Retina (tissue), 1 donor: Measurements from ENCODE around the gene ASRGL1.

ENCODE experiments used
- DNase-seq: peaks from one replicate; pipeline ENCODE4 v3.0.0-alpha.2; 2016

ASRGL1 gene

DNA sequence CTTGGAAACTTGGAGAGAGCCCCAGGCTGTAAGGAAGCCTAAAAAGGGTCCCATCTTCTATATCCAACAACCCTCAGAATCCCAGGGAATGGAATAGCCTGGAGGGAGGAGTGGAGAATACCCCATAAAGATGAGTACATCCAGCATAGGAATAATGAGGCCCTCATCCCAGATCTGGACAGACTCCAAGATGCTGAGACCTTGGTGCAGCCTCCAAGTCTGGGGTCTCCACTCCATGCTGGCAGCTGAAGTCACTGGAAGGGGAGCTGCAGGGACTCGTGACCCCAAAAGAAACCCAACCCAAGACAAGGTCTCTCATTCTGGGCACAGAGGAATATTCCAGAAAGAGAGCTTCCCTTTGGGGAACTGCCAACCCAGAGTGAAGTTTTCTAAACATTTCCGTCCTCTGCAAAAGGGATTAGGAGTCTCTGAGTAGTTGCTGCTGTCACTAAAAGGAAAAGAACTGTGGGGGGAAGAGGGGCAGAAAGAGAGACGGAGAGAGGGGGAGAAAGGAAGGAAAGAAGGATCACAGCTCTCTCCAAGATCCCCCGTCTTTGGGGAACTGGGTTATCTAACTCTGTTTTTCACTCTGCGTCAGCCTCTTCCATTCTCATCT, 82.2 kb downstream of the ASRGL1 start:
- no peak for DNase-seq

DNA sequence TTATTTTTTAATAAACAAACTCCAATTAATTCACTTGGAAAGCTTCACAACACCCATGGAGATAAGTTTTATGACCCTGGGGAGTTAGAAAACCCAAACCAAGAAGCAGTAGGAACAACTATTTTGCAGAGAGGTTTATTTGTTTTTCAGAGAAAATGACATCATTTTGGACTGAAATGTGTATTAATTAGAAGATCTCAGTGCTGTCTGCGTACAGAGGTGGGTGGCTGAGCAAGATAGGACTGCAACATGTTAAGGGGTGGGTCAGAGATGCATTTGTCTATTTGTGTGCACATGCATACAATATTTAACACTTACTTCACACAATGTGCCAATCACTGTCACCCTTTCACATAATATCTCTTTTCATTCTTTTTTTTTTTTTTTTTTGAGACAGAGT, 82.7 kb downstream of the ASRGL1 start:
- no peak for DNase-seq

DNA sequence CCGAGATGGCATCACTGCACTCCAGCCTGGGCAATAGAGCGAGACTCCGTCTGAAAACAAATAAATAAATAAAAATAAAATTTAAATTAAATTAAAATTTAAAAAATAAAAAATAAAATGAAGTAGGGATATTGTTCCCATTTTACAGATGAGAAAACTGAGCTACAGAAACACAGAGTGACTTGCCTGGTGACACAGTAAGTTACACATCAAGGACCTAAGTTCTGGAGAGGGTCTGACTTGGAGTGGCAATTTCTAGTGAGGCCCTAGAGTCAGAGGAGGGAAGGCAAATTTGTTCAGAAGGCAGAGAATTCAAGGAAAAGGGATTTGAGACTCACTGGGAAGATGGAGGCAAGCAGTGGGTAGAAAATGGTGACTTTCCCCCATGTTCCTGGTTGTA, 83.6 kb downstream of the ASRGL1 start:
- no peak for DNase-seq

DNA sequence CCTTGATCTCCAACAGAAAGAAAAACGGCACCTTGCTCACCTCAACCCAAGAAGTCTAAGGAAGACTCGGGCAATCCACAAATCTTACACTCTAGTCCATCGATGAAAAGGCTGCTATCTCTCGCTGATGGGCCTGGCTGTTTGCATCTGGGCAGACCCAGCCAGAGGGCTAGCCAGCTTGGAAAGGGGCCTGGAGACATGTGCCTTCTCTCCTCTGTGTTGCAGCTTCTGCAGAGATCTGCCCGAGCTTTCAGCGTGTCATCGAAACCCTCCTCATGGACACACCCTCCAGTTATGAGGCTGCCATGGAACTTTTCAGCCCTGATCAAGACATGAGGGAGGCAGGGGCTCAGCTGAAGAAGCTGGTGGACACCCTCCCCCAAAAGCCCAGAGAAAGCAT, 84.7 kb downstream of the ASRGL1 start:
- DNase-seq = no peak

DNA sequence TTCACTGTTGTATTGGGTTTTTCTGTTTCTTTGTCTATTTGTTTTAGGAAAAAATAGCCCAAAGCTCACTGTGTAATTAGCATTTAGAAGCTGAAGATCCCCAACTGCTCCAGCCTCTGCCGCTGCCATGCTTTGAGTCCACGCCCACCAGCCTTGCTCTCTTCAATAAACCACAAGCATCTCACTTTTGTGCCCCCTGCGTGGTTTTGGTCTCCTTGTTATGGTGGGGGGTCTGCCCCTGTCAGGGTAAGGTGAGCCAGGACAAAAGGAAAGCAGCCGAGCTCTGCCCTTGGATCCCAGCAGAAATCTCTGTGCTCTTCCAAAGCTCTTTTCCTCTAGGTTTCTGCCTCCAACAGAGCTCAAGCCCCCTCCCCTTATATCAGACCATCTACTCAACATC, 85.8 kb downstream of the ASRGL1 start:
- DNase-seq = no peak

DNA sequence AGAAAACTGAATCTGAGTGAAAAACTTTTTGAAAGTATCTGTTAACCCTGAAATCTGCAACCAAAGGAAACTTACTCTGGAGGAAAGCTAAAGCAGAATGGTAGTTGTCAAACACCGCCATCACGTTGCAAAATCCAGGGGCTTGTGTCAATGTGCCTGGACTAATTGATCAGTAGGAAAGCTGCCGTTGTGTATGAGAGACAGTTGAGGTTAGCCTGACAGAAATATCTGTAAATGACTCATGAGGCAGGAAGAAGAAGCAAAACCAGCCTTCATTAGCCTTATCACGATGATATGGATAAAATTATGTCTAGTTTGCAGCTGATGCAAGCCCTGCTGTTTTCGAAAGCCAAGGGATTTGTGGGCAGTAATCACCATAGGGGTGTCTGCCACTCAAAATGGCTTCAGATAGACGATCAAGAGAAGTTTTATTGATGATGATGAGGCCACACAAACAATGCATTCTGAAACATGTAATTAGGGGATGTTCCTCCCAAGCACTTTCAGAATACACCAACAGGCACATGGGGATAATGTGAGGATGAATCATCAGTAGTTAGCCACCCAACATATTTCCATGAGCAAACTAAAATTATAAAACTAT, 90.5 kb downstream of the ASRGL1 start:
- no peak for DNase-seq

DNA sequence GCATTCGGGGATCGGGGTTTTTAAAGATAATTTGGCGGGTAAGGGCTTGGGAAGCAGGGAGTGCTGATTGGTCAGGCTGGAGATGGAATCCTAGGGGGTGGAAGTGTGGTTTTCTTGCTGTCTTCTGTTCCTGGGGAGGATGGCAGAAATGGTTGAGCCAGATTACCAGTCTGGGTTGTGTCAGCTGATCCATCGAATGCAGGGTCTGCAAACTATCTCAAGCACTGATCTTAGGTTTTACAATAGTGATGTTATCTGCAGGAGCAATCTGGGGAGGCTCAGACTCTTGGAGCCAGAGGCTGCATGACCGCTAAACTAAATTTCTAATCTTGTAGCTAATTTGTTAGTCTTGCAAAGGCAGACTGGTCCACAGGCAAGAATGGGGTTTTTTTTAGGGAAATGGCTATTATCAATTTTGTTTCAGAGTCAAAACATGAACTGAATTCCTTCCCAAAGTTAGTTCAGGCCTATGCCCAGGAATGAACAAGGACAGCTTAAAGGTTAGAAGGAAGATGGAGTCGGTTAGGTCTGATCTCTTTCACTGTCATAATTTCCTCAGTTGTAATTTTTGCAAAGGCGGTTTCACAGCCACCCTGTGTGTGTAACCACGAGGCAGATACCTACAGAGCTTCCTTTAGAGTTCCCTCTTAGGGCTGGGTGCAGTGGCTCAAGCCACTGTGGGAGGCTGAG, 91.8 kb downstream of the ASRGL1 start:
- DNase-seq = no peak

DNA sequence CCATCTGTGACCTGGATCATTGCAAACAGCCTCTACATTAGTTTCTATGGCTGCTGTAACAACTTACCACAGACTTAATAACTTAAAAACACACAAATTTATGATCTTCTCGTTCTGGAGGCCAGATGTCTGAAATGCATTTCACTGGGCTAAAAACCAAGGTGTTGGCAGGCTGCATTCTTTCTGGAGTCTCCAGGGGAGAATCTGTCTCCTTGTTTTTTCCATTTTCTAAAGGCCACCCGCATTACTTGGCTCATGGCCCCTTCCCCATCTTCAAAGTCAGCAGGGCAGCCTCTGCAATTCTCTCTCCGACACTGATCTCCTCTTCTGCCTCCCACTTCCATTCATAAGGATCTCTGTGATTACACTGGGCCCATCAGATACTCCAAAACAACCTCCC, 93.2 kb downstream of the ASRGL1 start:
- no peak for DNase-seq

DNA sequence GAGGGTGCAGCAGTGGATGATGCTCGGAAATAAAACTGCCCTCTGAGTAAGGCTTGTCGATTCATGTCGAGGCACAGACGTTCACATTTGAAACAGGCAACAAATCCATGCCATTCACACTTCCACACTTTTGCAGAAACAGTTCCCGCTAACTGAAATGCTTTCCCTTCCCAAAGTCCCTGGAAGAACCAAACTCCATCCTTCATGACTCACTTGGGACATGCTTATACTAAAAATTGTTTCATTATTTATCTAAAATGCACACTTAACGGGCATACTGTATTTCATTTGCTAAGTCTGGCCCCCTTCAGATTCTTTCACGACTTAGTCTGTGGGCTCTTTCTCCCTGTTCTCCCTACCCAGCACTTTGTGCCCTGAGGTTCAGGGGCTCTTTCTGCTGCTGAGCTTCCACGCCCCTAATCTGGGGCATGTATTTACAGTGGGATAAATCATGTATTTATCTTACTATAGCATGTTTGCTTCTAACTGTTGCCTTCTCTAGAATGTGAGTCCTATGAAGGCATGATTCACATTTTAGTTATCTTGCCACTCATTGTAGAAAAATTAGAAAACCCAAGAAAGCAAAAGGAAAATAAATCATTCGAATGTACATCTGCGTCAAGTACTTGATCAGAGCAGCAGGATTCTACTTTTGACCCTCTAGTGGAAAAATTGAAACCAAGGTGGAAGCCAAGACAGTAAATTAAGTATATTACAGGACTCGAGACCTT, 94.1 kb downstream of the ASRGL1 start:
- DNase-seq = no peak

DNA sequence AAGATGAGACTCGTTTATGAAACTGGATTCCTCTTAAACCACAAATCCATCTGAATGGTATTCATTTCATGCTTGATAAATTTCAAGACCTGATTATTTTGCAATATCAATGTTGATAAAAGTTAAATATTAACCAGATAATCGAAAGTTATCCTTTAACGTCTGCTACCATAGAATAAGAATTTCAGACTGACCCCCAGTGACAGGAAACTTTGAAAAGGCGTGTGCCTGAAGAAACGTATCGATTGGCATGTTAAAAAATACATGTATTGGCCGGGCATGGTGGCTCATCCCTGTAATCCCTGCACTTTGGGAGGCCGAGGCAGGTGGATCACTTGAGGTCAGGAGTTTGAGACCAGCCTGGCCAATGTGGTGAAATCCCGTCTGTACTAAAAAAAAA, 95.4 kb downstream of the ASRGL1 start:
- no peak for DNase-seq

DNA sequence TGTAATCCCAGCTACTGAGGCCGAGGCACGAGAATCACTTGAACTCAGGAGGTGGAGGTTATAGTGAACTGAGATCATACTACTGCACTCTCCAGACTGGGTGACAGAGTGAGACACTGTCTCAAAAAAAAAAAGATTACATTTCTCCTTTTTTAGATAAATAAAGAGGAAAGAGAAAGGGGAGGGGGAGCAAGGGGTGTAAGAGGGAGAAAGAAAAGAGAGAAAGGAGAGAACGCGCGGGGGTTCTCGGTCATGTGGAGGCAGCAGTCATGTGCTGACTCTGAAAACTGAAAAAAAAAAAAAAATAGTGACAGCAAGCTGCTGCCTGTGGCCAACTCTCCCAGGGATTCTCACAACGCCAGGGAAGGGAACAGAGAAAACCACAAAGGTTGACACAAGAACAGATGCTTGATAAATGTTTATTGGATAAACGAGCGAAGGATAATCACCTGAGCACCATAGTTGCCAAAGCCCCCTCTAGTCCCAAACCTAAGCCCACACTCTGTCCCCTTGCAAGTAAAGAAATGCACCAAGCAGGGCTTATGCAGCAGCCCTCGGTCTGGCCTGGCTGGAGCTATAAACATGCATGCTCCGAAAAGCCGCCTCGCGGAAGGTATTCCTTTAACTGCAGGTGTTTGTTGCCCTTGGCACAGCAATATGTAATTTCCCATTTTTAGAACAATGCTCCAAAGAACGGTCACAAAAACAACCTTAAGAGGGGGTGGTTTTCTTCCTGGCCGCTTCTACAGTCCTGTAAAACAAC, 96.1 kb downstream of the ASRGL1 start:
- peak; percentile 39 for DNase-seq

DNA sequence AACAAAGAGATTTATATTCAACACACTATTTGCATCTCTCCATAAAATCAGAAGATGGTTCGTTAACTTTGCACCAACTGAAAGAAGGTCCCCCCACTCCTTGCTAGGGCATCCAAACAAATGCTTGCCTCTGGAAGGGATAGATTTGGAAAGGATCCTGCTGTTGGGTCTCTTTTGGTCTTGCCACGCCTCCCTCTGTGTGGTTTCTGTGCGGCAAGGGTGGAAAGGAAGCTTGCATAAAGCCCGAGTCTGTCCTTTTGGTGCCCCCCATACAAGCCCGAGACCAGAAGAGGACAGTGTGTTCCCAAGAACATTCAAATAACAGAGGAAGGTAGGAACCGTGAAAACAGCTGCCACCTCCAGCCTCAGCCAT, 96.6 kb downstream of the ASRGL1 start:
- DNase-seq = peak; percentile 16

DNA sequence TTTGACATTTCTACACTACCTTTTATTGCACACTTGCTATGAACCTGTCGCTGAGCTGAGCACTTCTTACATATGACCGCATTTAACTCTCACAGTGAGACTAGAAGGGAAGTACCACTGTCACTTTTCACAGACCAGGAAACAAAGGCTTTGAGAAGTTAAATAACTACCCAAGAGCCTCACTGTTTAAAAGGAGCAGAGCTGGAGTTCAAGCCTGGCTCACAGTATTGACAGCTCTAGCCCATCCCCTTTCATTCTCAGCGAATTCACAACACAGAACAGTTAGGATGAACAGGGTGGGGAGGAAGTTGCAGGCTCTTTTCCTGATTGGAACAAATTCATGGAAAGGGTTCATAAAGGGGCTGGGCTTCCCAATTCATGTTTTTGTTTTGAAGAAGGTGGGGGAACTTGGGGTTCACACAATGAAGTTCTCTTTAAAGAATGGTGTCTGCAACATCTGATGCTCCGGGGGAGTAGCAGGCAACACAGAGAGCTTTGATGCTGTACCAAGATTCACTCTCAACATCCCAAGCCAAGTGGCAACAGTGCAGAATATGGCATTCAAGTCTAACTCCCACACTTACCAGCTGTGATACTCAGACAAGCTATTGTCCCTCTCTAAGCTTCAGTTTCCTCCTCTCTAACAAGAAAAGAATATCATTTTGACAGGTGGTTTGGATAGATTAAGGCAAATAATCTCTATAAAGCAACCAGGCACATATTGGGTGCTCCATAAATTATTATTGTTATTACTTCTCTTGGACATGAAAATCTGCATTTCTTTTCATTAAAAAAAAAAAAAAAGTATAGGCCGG, 98.8 kb downstream of the ASRGL1 start:
- DNase-seq = no peak

DNA sequence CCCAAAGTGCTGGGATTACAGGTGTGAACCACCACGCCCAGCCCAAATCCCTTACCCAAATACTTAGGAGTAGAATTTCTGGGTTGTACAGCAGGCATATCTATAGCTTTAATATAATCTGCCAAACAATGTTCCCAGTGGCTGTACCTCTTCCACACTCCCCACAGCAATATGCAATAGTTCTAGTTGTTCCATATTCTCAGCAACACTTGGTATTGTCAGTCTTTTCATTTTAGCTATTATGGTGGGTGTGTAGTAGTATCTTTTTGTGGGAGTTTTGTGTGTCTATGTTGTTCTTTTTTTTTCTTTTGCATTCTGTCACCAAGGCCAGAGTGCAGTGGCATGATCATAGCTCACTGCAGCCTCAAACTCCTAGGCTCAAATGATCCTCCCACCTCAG, 100.4 kb downstream of the ASRGL1 start:
- no peak for DNase-seq

DNA sequence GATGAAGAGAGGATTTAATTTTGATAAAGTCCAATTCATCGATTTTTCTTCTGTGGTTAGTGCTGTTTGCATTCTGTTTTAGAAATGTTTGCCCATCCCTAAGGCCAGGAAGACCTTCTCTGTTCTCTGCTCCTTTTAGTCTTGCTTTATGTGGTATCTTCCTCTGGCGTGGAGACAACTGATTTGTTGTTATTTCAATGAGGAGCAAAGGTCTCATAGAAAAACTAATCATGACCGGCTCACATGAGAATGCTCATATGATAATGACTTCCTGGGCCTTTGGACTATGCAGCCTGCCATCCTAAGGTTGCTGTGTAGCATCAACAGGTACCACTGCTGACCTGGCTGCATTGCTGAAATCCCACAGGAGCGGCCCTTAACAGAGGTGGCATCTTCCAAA, 101.4 kb downstream of the ASRGL1 start:
- DNase-seq = no peak

DNA sequence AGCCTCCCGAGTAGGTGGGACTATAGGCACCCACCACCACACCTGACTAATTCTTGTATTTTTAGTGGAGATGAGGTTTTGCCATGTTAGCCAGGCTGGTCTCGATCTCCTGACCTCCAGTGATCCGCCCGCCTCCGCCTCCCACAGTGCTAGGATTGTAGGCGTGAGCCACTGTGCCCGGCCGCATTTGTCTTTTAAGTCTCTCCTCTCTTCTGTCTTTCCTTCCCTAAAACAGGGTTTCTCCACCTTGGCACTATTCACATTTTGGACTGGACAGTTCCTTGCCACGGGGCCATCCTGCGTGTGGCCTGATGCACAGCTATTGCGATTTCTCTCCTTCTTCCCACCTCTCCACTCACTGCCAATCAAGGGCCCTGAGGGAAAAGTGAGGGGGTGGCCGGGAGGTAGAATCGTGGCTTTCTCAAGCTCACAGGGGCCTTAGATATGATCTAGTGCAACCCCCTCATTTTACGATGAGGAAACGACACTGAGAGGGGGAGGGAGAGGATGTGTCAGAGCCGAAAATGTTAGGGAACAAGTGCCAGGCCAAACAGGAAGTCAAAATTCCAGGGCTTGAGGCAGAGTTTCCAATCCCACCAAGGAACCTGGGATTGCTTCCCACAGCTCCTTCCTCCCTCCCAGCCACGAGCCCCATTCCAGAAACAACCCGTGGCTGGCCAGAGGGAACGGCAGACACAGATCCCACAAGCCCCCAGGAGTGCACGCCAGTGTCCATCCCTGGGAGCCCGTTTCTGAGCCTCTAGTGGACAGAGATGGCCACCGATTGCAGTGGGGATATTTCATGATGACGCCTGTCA, 102.7 kb downstream of the ASRGL1 start:
- no peak for DNase-seq
